ENCODE data around the gene PAX4. TPM values are rescaled to one million over a fixed set of nuclear protein-coding genes. Genes with fewer than 3 reads are reported as not detected.

Gene PAX4
- total and polyA plus RNA-seq, 9 of the 15 experiments (the other 6 are each of a cell fraction or from before 2014, with no cell fraction given): not detected

- DNase-seq (ENCODE audit: extremely low read depth in 1 of 4, low spot score in 3 of 4) (no peak), FAIRE-seq (no peak), ATAC-seq (no peak)
- in situ Hi-C loops (cut with MboI) (no loop called here), intact Hi-C loops (cut with micrococcal nuclease) (no loop called here)
- Histone ChIP-seq H3K9ac (ENCODE audit: insufficient read depth in 1 of 2, low read depth in 2 of 2, low read length in 2 of 2) (no peak overlapping the region), H3K9me1 (ENCODE audit: control insufficient read depth, insufficient read depth, low read length) (peaks cover 4% of the 10 kb centered on the region), H3K9me3 (replicated peaks; ENCODE audit: control insufficient read depth, insufficient read depth, low read depth, low read length) (no peaks in the 10 kb centered on the region), H3K4me1 (replicated peaks in 1 of 2; ENCODE audit: control insufficient read depth in 2 of 2, insufficient read depth in 2 of 2, low read length in 2 of 2) (peaks cover 11 to 26% of the 10 kb centered on the region in 2 experiments; a peak in 4 of 5 replicates), H3K27me3 (ENCODE audit: control insufficient read depth in 2 of 2, insufficient read depth in 2 of 2, low read length in 2 of 2) (peaks cover 12 to 25% of the 10 kb centered on the region in 2 experiments; a peak in 4 of 5 replicates), H3K79me2 (ENCODE audit: control insufficient read depth, insufficient read depth, low read length) (peaks cover 14% of the 10 kb centered on the region), H3K4me2 (ENCODE audit: insufficient read depth, low read length) (no peak overlapping the region), H2AFZ (ENCODE audit: low read depth, low read length) (no peak overlapping the region), H3K27ac (ENCODE audit: extremely low read depth, low read depth, low read length) (no peak overlapping the region), H4K20me1 (replicated peaks; ENCODE audit: control insufficient read depth, insufficient read depth, low read length) (no peaks in the 10 kb centered on the region; the same call in 1 of the 2 replicates), H3K4me3 (no peak overlapping the region), H3K36me3 (ENCODE audit: control insufficient read depth, insufficient read depth, low read length) (peaks cover 22% of the 10 kb centered on the region; the same call in 2 of the 3 replicates)
- TF ChIP-seq RAD21 (CRISPR knock-in tag; conservative IDR thresholded peaks at IDR 0.05 in 1 of 2, IDR thresholded peaks at IDR 0.05 in 1 of 2): no peak
- TF ChIP-seq HDAC8 (tag; IDR thresholded peaks at IDR 0.05): no peak
- TF ChIP-seq, protein P1, sequence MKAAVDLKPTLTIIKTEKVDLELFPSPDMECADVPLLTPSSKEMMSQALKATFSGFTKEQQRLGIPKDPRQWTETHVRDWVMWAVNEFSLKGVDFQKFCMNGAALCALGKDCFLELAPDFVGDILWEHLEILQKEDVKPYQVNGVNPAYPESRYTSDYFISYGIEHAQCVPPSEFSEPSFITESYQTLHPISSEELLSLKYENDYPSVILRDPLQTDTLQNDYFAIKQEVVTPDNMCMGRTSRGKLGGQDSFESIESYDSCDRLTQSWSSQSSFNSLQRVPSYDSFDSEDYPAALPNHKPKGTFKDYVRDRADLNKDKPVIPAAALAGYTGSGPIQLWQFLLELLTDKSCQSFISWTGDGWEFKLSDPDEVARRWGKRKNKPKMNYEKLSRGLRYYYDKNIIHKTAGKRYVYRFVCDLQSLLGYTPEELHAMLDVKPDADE (conservative IDR thresholded peaks at IDR 0.05; ENCODE audit: control insufficient read depth, low read depth, low read length): no peak
- TF ChIP-seq SRSF7 (optimal IDR thresholded peaks at IDR 0.05; ENCODE audit: low read depth, low read length): no peak
- TF ChIP-seq RBFOX2 (IDR thresholded peaks at IDR 0.05; ENCODE audit: low read depth, low read length): peak; percentile 3; the same call in 1 of the 2 replicates
- TF ChIP-seq KLF13 (tag; IDR thresholded peaks at IDR 0.05; ENCODE audit: borderline replicate concordance, low read depth): no peak
- WGBS (ENCODE audit: insufficient coverage, low coverage, missing lambda C conversion rate): 71% methylated on average over 6 of the region's 6 CpGs
- POLR2A ChIA-PET: interaction anchor here (0.5 kb wide), 1 partner anchor 134 kb away, joined by 3 read pairs; no protein-coding TSS in a partner anchor
- CTCF ChIA-PET (ENCODE audit: low intra/inter-chr PET ratio): no interaction called here
- no TSS peak for BruUV-seq (replicated peaks)
Observed at GRCh38 chr7:127591591-127591990, 26.4 kb downstream of the PAX4 start.

All from K562 (cell line).